Measurements from ENCODE around the gene SLC13A4.

SLC13A4 gene

DNA sequence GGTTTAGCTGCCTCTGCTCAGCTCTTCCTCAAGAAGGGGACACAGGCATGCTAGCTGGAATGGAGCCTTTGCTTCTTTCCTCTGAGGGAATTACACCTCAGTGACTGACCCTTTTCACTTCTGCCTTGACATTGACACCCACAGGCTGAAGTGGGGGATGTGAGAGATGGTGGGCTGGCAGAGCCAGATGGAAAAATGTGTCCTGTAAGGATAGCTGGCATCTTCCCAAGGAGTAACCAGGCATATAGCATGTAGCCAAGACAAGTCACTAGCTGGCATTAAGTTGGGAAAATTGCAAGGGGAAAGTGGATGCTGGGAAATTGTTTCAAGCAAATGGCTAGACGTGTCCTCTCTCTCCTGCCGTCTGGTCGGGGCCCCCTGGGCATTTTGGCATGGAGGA lies 45.8 kb downstream of the SLC13A4 start:
- TF ChIP-seq, protein P1, sequence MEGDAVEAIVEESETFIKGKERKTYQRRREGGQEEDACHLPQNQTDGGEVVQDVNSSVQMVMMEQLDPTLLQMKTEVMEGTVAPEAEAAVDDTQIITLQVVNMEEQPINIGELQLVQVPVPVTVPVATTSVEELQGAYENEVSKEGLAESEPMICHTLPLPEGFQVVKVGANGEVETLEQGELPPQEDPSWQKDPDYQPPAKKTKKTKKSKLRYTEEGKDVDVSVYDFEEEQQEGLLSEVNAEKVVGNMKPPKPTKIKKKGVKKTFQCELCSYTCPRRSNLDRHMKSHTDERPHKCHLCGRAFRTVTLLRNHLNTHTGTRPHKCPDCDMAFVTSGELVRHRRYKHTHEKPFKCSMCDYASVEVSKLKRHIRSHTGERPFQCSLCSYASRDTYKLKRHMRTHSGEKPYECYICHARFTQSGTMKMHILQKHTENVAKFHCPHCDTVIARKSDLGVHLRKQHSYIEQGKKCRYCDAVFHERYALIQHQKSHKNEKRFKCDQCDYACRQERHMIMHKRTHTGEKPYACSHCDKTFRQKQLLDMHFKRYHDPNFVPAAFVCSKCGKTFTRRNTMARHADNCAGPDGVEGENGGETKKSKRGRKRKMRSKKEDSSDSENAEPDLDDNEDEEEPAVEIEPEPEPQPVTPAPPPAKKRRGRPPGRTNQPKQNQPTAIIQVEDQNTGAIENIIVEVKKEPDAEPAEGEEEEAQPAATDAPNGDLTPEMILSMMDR (IDR thresholded peaks at IDR 0.05; ENCODE audit: low read depth, low read length) = no peak
- in situ Hi-C loops (cut with HindIII; ENCODE audit: low sequenced_read_pairs) = no loop called here
- no peak for DNase-seq (ENCODE audit: low read depth, low spot score)
- no peak overlapping the region for H3K4me3 ChIP-seq (ENCODE audit: low read depth, low read length)

DNA sequence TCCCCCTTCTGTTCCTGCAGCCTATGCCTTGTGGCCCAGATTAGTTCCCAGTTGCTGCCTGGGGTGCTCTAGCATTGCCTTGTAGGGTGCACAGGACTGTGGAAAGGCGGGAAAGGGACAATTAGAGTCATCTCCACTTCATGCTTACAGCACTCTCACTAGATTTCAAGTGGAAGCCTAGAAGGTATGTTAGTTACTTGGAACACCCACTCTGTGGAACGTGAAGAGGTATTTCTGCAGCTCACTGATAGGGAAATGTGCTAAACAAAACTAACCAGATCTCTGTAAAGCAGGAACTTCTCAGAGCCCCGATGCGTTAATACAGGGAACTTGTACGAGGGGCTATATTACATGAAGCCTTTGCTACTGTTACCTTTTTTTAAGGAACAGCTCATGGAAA lies 46.2 kb downstream of the SLC13A4 start:
- TF ChIP-seq, protein P1 (IDR thresholded peaks at IDR 0.05; ENCODE audit: low read depth, low read length) = no peak
- no peak for DNase-seq (ENCODE audit: low read depth, low spot score)
- in situ Hi-C loops (cut with HindIII; ENCODE audit: low sequenced_read_pairs) = no loop called here
- no peak overlapping the region for H3K4me3 ChIP-seq (ENCODE audit: low read depth, low read length)

DNA sequence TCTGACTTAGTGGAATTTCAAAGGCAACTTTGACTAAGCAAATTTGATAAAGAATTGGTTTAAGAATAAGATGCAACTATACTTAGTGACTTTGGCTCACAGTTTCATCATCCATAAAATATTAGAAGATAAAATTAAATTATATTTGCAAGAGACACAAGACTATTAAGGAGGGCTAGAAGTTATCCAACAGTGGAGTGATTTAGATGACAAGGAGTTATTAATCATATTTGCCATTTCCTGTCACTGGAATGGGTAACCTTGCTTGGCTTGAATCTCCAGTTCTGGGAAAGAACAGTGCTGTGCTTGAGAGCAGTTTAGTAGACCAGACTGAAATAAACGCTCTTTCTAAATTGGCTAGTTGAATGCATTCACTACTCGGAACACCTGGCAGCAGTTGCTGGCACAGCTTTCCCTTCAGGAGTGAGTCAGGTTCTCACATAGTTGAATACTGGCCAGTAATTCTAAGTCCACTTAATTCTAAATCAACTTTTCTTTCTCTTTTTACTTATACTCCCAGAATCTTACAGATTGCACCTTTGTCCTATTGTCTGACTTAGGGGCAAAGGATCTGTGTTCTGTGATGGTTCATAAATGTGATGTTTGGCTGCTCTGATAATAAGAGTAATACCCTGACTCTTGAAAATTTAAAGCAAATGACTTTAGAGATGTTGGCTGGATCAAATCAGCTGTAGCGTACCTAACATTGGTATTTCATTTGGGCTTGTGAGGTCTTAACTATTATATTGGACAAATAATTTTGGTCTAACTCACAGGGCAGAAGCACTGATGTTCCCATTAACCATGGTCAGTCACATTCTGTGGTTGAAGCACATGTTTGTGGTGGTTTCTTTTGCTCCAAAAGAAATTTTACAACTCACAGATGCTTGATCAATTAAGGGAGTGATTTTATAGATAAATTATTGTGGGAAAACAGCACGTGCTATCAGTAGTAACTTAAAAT lies 49.1 kb downstream of the SLC13A4 start:
- in situ Hi-C loops (cut with HindIII; ENCODE audit: low sequenced_read_pairs) = no loop called here
- peak; percentile 95 for DNase-seq (ENCODE audit: low read depth, low spot score)
- TF ChIP-seq, protein P1 (IDR thresholded peaks at IDR 0.05; ENCODE audit: low read depth, low read length) = no peak
- H3K4me3 ChIP-seq (ENCODE audit: low read depth, low read length) = no peak overlapping the region

DNA sequence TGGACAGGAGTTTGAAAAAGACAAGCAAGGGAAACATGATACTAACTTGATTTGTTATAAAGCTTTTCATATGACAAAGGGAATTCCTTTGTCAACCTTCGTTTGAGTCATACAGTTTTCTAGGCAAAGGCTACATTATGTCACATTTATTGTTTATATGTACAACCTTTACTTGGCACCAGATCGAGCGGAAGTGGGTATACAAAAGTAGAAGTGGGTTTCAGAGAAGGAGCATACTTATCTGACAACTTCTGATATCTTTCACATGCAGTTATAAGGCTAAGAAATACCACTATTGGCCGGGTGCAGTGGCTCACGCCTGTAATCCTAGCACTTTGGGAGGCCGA lies 54.7 kb downstream of the SLC13A4 start:
- DNase-seq (ENCODE audit: low read depth, low spot score) = peak; percentile 69
- in situ Hi-C loops (cut with HindIII; ENCODE audit: low sequenced_read_pairs) = no loop called here
- H3K4me3 ChIP-seq (ENCODE audit: low read depth, low read length) = no peak overlapping the region
- TF ChIP-seq, protein P1 (IDR thresholded peaks at IDR 0.05; ENCODE audit: low read depth, low read length) = no peak

DNA sequence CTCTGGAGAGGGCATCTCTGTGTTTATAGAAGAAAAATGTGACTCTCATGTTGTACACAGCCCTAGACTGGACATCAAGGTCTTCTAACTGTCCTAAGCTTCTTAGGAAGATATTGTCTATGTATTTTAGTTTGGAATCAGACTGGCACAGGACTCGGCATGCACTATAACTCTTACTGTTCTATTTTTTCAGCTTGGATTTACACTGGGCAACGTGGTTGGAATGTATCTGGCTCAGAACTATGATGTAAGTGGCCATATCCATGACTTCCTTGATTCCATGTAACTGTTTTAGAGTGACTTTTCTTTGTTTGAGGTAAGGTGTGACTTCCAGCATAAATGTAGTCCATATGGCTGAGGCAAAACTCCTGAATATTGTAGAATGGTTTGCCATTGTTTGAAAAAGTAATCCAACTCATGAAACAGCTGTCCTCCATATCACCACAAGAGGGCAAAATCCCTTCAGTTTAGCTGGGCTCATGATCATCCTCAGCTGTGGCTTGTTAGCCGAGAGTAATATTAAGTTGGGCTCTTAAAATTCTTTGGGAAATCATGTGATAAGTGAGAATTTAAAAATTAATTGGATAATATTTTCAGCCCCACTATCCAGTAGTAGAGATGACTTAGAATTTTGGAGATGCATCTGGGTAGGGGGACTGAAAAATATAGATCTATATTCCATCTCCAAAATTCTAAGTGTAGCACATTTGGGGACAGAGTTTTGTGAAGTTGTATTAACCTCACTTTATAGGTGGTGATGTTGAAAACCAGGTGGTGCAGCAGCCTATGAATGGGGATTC lies 55.2 kb downstream of the SLC13A4 start:
- in situ Hi-C loops (cut with HindIII; ENCODE audit: low sequenced_read_pairs) = no loop called here
- H3K4me3 ChIP-seq (ENCODE audit: low read depth, low read length) = no peak overlapping the region
- TF ChIP-seq, protein P1 (IDR thresholded peaks at IDR 0.05; ENCODE audit: low read depth, low read length) = peak; percentile 88
- peak; percentile 84 for DNase-seq (ENCODE audit: low read depth, low spot score)

DNA sequence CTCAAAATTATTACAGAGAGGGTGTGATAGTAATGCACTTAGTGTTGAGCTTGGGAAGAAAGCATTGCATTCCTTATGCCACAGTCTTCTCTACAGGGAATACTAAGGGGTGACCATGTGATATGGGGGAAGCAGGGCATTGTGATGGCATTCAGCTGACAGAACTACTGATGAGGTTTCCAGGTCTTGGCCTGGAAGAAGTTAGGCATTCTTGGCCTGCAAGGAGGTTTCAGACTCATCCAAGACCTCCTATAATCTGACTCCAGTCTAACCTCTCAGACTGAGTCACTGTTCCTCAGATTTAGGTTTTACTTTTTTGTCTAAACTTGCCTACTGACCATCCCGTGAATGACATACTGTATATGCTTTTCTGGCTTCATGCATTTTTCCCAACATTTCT lies 57.8 kb downstream of the SLC13A4 start:
- no peak overlapping the region for H3K4me3 ChIP-seq (ENCODE audit: low read depth, low read length)
- DNase-seq (ENCODE audit: low read depth, low spot score) = peak; percentile 63
- in situ Hi-C loops (cut with HindIII; ENCODE audit: low sequenced_read_pairs) = no loop called here
- TF ChIP-seq, protein P1 (IDR thresholded peaks at IDR 0.05; ENCODE audit: low read depth, low read length) = no peak
